CD4-positive, alpha-beta T cell treated with Interleukin-15 for 4 hours (primary cell): ENCODE data around the gene RASAL2.
"Not testable (repeated sequence)": the region's sequence is repeated elsewhere in the genome, so short reads cannot be mapped to it uniquely, and the experiment has no call there.

Source experiments
- DNase-seq: peaks from one replicate; pipeline ENCODE4 v3.0.0-alpha.2; 2020; ENCODE audit warnings: low spot score

Gene RASAL2

DNA sequence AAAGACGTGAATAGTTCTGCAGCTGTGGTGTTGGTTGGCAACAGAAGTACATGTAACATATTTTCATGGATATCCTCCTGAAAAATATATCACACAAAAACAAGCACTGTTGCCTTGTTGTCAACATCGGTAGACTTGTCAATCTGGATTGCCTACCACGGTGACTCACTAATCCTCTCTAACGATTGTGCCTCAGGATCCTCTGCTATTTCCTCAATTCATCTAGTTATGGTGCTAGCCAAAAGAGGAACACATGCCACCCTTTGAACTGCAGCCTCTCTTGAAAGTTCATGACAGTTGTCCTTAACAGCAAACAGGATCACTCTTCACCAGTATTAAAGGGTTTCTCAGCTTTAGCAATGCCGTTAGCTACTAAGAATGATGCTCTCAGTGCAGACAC is 25.7 kb downstream of the RASAL2 start:
- DNase-seq, result no peak

GRCh38 chr1:178120088-178120487 is 26.2 kb downstream of the RASAL2 start:
- DNase-seq, result no peak

GRCh38 chr1:178120520-178121052 is 26.7 kb downstream of the RASAL2 start:
- DNase-seq, result not testable (repeated sequence)

DNA sequence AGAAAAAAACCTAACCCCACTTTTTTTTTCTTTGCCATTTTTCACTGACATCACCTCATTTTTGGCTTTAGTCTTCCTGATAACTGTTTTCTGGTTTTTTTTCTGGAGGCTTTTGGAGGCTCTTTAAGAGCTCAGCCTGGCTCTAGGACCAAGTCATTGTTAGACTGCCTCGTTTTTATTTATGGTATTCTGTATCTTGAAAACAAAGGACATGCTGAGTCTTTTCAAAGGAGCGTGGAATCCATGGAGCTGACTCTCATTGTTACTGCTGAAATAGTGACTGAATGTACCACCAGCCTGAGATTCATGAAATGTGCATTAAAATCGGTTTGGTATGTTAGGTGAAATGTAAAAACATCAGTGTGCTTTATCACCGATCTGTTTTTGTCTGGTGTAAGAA is 28.0 kb downstream of the RASAL2 start:
- no peak for DNase-seq

DNA sequence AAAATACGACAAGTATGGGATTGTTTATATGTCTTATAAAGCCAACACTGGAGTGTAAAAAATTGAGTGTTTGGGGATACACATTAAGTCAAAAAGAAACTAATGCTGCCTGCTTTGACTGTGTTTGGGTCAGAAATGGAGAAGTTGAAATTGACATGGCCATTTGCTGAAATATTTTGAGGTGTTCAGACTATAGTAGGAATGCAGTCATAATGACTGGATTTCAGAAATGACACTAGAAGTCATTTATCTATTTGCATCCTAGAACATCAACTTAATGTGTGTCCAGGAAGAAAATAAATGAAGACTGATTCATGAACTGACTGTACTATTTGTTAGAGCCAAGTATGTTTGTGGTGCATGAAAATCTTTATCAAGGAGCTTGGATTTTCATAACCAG is 28.4 kb downstream of the RASAL2 start:
- DNase-seq, result no peak

GRCh38 chr1:178124115-178124514 is 30.2 kb downstream of the RASAL2 start:
- DNase-seq, result no peak

- DNase-seq, result no peak
These were observed 32.4 kb downstream of the RASAL2 start for GRCh38 chr1:178126261-178126660.

DNA sequence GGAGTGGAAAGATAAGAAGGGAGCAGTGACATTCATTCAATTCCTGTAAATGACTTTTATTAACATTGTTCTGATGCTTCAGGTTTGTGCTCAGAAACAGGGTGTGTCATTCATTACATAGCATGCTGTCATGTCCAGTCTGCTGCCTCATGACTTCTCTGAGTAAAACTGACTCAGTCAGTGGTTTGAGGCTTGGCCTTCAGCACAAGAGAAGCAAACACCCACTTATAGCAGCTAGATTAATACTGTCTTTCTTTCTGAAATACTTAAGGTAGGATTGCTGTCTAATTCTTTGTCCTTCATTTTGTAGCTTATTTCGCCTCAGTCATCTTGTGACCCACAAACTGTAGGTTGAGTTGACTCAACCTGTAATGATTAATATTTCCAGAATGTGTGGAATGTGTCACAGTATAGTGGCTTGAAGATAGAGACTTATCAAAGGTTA is 32.9 kb downstream of the RASAL2 start:
- DNase-seq, result no peak

DNA sequence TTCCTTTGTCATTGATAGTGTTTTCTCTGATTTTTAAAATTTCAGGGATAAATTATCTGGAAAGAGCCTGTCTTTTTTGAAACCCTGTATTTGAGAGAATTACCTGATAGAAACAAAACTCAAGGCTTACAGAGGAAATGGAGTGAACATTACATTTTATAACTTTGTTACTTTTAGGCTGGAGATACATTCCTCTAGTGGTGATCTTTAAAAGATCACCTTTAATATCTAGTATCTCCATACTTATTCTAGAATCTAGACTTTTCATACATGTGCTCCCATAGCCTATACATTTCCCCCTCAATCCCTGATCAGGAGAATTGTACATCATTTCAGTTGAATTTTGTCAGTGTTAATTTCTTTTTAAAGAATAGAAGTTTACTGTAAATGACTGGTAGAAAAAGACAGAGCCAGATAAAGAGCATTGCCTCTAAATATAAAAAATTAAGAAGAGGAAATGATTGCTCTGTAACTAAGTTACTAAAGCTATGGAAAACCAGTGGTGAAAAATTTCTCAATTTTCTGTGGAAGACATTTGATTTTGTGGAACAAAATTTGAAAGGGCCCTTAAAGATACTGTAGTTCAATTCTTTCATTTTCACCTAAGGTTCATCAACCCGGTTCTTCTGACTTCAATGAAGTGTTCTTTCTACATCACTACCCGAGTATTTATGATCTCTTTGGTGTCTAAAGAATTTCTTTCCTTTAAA is 33.7 kb downstream of the RASAL2 start:
- no peak for DNase-seq

GRCh38 chr1:178133239-178133989 is 39.5 kb downstream of the RASAL2 start:
- DNase-seq, result no peak

DNA sequence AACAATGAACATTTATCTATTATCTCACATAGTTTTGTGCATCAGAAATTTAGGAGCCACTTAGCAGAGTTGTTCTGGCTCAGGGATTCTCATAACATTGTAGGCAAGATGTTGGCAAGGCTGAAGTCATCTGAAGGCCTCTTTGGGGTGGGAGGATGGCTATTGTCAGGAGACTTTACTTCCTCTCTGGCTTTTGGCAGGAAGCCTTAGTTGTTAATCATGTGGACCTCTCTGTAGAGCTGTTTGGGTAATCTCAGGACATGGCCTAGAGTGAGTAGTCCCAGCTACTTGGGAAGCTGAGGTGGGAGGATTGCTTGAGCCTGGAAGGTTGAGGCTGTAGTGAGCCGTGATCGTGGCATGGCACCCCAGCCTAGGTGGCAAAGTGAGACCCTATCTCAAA is 40.2 kb downstream of the RASAL2 start:
- no peak for DNase-seq

DNA sequence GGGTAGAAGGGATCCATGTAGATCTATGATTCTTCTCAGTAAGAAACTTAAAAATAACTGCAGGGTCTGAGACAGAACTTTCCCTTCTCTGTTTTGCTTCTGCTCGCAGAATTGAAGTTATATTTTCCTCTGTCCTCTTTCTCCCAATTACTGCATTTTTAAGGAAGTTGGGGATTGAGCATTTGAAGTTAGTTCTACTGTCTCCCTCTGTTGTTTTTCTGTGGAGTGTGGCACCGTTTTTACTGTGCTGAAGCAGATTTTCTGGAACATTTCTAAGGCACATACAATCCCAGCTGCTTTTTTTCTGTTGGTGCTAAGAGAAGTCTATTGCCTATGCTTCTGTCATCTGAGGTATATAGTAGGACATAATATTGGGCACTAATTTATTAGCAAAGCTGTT is 43.3 kb downstream of the RASAL2 start:
- DNase-seq, result no peak

- DNase-seq, result no peak
These were observed 48.9 kb downstream of the RASAL2 start for GRCh38 chr1:178142806-178143205.

- DNase-seq, result no peak
These were observed 50.1 kb downstream of the RASAL2 start for GRCh38 chr1:178143730-178144690.

DNA sequence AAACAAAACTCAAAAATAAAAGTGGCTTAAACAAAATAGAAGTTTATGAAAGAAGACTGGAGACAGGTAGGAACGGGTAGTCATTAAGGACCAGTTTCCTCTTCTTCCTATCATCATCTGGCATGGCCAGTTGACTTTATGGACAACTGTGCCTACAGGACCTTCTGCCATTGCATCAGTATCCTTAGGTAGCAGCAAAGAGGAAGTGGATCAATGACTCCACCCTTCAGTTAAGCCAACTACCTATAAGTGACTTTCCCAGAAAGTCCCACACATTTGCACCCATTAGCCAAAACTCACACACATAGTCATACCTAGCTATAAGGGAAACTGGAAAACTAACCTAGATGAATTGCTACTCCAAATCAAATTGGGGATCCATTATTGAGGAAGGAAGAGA is 51.7 kb downstream of the RASAL2 start:
- DNase-seq, result no peak

GRCh38 chr1:178146436-178146835 is 52.5 kb downstream of the RASAL2 start:
- DNase-seq, result no peak

DNA sequence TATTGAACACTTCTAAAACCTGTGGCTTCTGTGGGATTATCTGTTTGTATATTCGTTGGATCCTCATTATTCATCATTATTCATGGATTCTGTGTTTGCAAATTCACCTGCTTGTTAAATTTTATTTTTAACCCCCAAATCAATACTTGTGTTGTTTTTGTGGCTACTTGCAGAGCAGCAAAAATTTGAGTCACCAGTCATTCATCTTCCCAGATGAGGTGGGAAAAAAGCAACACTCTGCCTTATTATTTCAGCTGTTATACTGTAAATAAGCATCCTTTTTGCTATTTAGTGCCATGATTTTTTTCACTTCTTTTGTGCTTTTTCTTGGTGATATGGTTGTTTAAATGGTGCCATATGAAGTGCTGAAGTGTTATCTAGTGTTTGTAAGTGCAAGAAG is 56.7 kb downstream of the RASAL2 start:
- no peak for DNase-seq

GRCh38 chr1:178151831-178152230 is 57.9 kb downstream of the RASAL2 start:
- no peak for DNase-seq

GRCh38 chr1:178155481-178156255 is 61.8 kb downstream of the RASAL2 start:
- no peak for DNase-seq

DNA sequence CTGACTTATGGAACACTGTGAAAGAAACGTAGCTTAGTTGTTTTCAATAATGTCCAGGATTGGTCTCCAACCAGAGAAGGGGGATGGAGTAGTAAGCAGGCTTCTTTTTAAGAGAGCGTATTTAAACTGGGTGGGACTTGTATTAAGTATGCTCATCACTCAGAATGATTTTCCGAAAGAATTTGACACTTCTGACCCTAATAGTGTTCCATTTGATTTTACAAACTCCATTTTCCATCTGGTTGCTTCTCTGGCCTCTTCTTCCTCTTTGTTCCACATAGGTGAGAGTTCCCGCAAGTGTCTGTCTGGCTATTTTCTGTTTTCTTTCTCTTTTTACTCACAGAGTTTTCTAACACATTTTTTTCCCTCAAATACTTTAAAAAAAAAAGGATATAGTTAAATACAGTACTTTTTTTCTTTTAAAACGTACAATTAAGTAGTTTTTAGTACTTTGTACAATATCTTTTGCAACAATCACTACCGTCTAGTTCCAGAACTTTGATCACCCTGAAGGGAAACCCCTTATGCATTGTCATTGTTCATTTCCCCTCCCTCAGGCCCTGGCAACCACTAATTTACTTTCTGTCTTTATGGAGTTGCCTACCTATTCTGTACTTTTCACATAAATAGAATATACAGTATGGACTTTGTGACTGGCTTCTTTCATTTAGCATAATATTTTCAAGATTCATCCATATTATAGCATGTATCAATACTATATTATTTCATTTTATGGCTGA is 67.0 kb downstream of the RASAL2 start:
- DNase-seq, result no peak

GRCh38 chr1:178161516-178161915 is 67.6 kb downstream of the RASAL2 start:
- no peak for DNase-seq
